Fibroblast of skin of right quadriceps (primary cell): Measurements from ENCODE around the gene REV3L.
"Not testable (repeated sequence)": the region's sequence is repeated elsewhere in the genome, so short reads cannot be mapped to it uniquely, and the experiment has no call there.

Experiments used
- DNase-seq: peaks from one replicate; pipeline ENCODE4 v3.0.0-alpha.2; 2013

The REV3L gene

GRCh38 chr6:111482959-111483735 is at the start of gene REV3L:
TSS of gene REV3L (minus strand) at chr6:111483218. CDS start at chr6:111482888, 330 bp downstream.
- peak; percentile 95 for DNase-seq

- DNase-seq, result no peak
Observed at GRCh38 chr6:111531185-111531584, 48.2 kb upstream of the REV3L start.

GRCh38 chr6:111530667-111531066 is 47.6 kb upstream of the REV3L start:
- no peak for DNase-seq

GRCh38 chr6:111530218-111530617 is 47.2 kb upstream of the REV3L start:
- DNase-seq, result no peak

GRCh38 chr6:111527367-111527766 is 44.3 kb upstream of the REV3L start:
- no peak for DNase-seq

- DNase-seq, result no peak
Observed at GRCh38 chr6:111524735-111525134, 41.7 kb upstream of the REV3L start.

GRCh38 chr6:111524252-111524651 is 41.2 kb upstream of the REV3L start:
- no peak for DNase-seq

GRCh38 chr6:111523484-111524167 is 40.6 kb upstream of the REV3L start:
- DNase-seq, result no peak

- no peak for DNase-seq
Observed at GRCh38 chr6:111522393-111523020, 39.5 kb upstream of the REV3L start.

- DNase-seq, result no peak
Observed at GRCh38 chr6:111521497-111522270, 38.7 kb upstream of the REV3L start.

- DNase-seq, result no peak
Observed at GRCh38 chr6:111520524-111520923, 37.5 kb upstream of the REV3L start.

GRCh38 chr6:111517965-111518364 is 34.9 kb upstream of the REV3L start:
- no peak for DNase-seq

- DNase-seq, result no peak
Observed at GRCh38 chr6:111515259-111515658, 32.2 kb upstream of the REV3L start.

GRCh38 chr6:111514531-111514930 is 31.5 kb upstream of the REV3L start:
- DNase-seq, result not testable (repeated sequence)

- not testable (repeated sequence) for DNase-seq
Observed at GRCh38 chr6:111507219-111507618, 24.2 kb upstream of the REV3L start.

- DNase-seq, result not testable (repeated sequence)
Observed at GRCh38 chr6:111505498-111505897, 22.5 kb upstream of the REV3L start.

GRCh38 chr6:111503660-111504059 is 20.6 kb upstream of the REV3L start:
- DNase-seq, result peak; percentile 29

GRCh38 chr6:111503194-111503593 is 20.2 kb upstream of the REV3L start:
- DNase-seq, result peak; percentile 76

- no peak for DNase-seq
Observed at GRCh38 chr6:111502154-111502553, 19.1 kb upstream of the REV3L start.

GRCh38 chr6:111499269-111499793 is 16.3 kb upstream of the REV3L start:
- DNase-seq, result no peak

- DNase-seq, result no peak
Observed at GRCh38 chr6:111494951-111495635, 12.1 kb upstream of the REV3L start.

GRCh38 chr6:111492499-111492898 is 9.5 kb upstream of the REV3L start:
- DNase-seq, result no peak
